Fibroblast of skin of right quadriceps (primary cell): ENCODE results near the gene GLP1R.

Source experiments
- DNase-seq: peaks from one replicate; pipeline ENCODE4 v3.0.0-alpha.2; 2013

The GLP1R gene

DNA sequence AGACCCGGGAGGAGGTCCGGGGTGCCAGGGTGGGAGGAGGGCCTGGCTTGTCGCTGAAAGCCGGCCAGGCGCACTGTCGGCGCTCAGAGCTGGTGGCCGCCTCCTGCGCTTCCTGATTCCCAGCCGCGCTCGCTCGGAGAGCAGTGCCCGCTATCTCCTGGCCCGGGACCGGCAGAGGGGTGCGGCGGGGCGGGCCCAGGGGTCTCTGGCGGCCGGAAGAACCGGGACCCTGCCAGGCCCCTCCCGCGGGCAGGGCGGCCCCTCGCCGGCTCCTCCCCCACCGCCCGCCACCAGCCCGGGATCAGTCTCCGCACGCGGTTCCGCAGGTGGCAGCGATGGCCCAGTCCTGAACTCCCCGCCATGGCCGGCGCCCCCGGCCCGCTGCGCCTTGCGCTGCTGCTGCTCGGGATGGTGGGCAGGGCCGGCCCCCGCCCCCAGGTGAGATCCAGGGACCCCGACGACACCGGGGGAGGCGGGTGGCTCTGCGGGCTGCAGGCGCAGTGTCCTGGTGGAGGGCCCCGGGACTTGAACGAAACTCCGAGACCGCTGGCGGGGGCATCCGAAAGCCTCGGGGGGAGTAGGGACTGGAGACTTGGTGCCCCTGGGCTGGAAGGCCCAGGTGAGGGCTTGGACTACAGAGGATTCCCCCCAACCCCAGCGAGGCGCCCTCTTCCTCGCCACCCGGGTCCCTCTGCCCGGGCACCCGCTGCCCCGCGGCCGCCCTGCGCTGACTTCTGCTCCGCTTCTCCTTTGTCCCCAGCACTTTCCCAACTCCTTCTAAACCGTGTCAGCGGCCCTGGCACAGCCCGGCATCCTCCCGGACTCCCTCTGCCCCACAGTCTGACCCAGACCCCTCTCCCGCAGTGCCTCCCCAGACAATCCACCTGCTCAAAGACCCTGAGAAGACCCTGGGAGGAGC, at the start of gene GLP1R:
Gene GLP1R (plus strand): TSS at position 301 of the 919 bp plus-strand sequence. CDS start 60 bp downstream, at position 361.
- DNase-seq, result no peak

DNA sequence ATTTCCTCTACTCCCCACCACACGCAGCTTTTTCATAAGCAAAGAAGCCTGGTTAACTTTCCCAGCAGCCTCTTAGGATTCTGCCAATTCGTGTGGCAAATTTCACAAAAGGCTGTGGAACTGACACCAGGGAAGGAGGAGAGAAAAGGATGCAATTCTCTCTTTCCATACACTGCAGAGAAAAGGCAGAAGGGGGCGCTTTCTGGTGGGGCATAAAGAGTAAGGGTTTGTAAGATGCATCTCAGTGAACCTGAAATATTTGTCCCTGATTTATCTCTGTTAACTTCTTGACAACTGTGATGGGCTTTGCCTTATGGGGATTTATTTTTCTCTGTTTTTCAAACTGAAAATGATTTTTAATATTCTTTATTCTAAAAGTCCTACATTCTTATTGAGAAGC, 45.5 kb upstream of the GLP1R start:
- no peak for DNase-seq

DNA sequence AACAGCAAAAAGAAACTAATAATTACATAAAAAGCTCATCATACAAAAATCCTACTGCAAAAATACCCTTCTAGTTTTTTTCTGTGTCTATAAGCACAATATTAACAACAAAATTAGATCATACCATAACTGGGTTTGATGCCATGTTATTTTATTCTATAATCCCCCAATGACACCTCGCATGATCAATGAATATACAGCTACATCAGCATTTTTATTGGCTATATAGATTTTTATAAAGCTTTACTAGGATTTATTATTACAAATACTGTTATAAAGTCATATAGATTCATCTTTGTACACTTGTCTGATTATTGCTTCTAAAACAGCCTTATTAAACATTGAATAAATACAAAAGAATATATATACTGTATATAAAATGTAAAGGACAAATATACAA, 45.1 kb upstream of the GLP1R start:
- DNase-seq, result no peak

DNA sequence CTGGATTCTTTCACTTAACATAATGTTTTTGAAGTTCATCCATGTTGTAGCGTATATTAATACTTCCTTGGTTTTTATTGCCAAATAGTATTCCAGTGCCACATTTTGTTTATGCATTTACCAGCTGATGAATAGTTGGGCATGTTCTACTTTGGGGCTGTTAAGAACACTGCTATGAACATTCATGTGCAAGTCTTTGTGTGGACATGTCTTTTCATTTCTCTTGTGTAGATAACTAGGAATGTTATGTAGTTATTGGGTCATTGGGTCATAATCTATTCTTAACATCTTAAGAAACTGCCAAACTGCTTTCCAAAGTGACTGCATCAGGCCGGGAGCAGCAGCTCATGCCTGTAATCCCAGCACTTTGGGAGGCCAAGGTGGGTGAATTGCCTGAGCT, 43.8 kb upstream of the GLP1R start:
- no peak for DNase-seq

DNA sequence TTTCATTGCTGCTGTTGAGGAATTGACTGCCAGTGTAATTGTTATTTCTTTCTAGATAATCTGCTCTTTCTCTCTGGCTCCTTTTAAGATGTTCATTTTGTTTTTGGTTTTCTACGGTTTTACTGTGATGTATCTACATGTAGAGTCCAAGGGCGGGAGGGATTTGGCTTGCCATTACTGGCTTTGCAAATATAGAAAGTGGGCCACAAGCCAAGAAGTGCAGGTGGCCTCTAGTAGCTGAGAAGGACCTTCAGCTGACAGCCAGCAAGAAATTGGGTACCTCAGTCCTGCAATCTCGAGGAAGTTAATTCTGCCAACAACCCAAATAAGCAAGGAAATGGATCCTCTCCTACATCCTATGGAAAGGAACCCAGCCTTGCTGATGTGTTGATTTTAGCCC, 42.8 kb upstream of the GLP1R start:
- no peak for DNase-seq

DNA sequence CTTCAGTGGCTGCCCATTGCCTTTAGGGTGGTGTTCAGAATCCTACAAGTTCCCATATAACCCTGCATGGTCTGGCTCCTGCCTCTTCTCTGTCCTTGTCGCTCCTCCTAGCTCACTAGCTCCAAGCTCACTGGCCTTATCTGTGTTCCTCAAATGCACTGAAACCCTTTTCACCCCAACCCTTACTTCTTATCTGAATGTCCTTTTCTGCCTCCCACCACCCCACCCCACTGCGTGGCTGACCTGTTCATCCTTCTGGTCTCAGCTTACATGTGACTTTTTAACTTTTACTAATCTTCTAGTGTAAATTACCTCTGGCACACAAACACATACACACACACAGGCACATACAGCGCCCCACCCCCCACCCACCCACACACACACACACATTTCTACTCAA, 41.0 kb upstream of the GLP1R start:
- DNase-seq, result no peak

DNA sequence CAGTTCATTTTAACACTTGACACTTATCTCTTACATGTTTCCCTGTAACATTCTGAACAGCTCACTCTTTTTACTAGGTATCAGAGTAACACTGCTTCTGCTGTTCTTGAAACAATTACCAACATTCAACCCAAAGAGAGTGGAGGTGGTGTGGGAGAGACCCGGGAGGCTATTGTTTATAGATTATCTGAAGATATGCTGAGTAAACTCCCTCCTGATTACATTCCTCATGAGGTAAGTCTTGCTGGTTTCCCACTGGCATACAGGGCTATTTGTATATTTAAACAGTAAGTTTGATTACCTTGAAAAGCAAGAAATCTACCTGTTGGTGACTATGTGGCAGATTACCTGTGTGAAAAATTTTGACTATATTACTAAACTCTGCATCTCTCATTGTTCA, 39.8 kb upstream of the GLP1R start:
- no peak for DNase-seq

DNA sequence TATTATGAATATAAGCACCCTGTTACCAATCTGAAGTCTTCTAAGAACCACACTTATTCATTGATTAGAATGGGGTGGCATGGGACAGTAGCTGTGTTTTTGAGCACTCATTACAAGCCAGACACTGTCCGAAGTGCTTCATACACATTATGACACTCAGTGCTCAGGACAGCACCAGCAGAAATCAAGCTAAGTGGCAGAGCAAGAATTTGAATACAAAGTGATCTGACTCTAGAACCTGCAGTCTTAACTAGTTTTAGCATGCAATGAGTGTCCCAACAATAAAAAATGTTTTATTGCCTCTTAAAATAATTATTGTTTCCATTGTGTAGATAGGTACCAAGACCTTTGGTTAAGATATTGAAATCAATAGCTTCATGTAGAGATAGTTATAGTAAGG, 39.1 kb upstream of the GLP1R start:
- no peak for DNase-seq

DNA sequence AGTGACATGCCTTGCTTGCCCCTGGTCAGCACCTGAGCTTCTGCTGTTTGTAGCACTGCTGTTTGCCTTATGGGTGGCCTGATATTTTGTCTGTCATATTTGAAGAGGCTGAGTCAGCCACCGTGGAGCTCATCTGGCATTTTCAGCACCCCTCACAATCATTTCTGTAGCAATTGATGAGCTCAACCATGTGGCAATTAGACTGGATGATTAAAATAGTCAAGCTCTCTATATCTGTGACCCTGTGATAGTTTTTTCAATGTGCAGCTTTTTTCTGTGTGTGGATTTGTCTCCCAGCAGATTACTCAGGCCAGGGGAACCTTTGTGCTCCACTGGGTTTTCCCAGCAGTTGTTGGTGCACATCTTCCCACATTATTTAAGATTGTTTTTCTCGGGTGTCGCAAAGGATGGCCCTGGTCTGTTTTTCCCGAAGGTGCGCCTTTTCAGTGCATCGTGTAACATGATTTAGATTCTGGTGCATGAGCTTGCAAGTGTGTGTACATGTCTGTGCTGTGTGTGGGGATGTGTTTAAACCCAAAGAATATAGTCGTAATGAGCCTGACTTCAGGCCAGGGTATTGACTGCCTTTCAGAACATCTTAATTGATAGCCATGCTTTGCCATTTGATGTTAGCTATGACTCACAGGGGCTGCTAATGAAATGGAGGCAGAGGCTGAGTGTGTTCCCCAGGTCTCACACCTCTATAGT, 31.6 kb upstream of the GLP1R start:
- no peak for DNase-seq

DNA sequence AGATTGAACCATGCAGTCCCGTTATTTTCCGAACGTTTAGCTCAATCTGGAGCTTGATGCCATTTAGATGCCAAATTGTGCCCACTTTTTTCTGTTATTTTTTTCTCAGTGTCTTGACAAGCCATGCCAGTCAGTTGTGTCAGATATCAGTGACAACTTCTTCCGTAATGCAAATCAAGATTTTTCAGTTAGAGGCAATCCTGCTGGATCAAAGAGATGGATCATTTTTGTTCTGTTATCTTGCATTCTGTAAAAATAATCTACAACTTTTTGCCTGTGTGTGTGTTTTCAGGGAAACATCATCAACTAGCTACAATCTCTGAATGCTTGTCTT, 31.1 kb upstream of the GLP1R start:
- DNase-seq, result no peak

DNA sequence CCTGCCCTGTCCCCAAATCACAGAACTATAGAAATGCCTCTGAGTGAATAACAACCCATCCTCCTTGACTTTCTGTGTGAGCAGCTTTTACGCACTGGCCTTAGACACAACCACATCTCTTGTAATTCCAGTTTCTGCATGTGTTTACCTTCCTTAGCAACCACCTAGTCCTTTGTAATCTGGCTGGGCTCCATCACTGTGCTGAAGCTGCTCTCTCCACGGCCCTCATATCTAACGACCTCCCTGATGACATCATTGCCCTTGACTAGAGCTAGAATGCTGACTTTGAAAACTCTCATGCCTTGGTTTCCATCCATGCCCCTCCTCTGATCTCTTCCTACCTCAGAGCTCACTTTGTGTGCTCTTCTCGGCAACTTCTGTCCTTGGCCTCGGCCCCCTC, 30.5 kb upstream of the GLP1R start:
- no peak for DNase-seq

DNA sequence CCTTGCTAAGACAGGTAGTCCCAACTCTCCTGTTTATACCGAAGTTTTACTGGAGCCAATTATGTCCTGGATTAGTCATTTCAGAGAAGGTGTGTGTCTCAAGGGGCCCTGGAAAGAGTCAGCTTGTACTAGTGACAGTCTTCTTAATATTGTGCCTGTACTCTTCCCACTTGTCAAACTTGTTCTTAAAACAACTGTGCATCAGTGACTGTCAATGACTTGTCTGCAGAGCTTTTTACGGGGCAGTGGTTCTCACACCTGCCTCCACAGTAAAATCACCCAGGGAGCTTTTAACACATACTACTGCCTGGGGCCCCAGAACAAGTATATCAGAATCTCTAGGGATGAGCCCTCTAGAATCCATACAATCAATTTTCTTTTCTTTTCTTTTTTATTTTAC, 28.4 kb upstream of the GLP1R start:
- no peak for DNase-seq

DNA sequence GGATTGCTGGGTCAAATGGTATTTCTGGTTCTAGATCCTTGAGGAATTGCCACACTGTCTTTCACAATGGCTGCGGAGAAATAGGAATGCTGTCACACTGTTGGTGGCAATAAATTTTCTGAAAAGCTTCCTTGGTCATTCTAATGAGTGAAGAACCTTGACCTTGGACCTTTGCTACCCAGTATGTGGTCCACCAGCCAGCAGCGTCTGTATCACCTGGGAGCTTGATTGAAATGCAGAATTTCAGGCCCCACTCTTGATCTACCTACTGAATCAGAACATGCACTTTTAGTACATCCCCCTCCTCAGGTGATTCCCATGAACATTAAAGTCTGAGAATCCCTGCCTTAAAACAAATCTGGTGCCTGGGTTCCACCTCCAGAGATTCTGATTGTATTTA, 27.5 kb upstream of the GLP1R start:
- no peak for DNase-seq

DNA sequence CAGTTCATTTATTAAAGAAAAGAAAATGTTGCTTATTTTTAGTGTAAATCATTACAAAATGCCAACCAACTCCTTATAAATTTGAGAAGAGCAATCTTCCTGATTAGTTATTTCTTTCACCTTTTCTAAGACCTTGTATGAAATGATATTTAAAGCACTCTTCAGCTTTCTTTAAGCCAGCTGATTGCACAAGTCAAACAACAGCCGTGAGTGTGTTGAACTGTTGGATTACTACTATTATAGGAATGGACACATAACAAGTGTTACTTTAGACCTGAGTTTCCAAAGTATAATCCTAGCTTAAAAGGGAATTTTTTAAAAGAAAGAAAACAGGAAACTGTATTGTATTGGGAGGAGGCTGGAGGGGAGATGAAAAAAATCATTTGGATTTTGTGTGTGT, 26.8 kb upstream of the GLP1R start:
- no peak for DNase-seq

DNA sequence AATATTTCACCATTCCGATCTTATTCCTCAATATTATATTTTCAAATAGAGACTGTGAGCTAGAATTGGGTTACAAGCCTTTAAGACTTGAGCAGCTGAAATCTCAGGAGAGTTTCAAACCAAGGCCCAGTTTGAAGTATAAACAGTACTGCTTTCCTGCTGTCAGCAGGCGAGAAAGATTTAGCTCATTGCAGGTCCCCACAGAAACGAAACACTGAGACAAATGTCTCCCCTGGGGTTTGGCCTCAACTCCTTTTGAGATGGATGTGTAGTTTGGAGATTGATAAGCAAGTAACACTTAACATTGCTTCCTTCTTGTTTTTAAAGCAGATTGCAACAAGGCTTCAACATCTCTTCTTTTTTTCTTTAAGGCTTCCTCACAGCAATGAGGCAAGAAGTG, 22.4 kb upstream of the GLP1R start:
- DNase-seq, result no peak

DNA sequence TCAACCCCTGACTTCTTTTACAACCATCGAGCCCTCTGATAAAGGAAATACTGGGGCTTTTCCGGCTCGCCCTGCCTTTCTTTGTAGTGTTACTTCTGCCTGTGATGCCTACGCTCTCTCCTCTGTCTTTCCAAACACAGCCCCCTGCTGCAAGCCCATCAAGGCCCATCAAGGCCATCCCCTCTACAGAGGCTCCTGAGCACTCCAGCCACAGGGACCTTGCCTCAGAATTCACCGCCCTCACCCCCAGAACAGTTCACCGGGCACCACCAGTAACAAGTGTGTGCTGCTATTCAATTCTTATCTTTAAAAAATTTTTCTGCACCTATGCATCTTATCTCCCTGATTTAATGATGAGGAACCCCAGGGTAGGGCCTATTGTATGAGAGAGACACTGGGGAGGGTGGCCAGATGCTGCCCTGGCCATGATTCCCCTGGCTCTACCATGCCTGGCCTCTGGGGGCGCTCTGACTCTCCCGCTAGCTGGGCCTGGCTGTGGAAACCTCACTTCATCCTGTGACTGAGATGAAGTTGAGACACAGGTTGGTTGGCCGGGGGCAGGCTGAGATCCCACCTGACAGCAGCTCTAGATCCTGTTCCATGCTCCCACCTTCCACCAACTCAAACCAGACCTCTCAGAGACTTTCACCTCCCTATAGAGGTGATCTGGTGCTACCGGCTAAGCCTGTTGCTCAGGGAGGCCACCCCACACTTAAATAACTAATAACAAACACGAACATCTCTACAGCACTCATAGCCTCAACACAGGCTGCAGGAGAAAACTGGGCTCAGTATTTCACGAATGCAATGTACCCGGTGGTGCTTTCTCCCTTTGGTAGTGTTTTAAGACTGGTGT, 19.2 kb upstream of the GLP1R start:
- no peak for DNase-seq

DNA sequence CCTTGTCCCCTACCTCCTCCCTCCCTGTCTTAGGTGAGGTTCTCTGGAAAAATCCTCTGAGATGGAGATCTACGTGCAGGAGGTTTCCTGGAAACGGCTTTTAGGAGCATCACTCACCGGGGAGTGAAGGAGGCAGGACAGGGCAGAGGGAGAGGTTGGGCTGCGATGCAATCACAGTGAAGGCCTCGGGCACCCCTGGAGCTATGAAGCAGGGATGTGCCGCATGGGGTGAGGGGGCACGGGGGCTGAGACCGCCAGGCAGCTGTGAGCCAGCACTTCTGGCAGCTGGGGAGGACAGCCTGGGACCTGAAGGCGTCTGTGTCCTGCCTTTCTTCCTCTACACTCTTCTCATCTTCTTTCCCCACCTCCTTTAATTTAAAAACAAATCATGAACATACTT, 12.9 kb upstream of the GLP1R start:
- DNase-seq, result no peak

DNA sequence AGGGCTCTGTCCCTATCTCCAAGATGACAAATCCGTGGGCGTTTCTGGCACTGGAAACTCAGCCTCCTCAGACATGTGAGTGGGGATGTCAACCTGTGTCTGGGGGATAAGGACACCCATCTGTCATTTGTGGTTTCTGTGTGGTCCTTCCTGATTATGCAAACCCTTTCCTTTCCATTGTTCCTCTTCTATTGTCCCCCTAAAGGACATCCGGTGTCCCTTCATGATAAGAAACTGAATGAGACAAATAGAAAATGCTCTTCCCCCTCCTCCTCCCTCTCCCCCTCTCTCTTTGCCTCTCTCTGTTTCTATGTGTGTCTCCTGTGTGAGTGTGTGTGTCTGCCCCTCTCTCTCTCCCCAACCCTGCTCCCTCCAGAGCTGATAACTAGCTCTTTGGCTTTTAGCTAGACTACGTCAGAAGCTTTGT, 11.5 kb upstream of the GLP1R start:
- no peak for DNase-seq

DNA sequence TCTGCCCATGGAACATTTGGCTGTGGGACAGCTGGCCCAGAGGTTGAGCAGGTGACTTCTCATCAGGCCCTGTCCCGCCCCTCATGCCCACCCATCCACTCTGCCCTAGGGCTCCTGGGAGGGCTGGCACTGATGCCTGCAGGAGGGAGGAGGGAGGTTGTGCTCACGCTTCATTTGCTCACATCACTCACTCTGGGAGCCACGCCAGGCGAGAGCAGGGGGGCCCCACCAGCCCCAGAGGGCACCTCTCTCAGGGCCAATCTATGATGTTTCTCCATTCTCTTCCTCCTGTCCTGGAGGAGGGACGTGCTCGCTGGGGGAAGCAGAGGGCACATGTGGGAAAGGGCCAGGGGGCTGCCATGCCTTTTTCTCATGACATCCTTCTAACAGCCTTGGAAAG, 10.9 kb upstream of the GLP1R start:
- DNase-seq, result no peak

DNA sequence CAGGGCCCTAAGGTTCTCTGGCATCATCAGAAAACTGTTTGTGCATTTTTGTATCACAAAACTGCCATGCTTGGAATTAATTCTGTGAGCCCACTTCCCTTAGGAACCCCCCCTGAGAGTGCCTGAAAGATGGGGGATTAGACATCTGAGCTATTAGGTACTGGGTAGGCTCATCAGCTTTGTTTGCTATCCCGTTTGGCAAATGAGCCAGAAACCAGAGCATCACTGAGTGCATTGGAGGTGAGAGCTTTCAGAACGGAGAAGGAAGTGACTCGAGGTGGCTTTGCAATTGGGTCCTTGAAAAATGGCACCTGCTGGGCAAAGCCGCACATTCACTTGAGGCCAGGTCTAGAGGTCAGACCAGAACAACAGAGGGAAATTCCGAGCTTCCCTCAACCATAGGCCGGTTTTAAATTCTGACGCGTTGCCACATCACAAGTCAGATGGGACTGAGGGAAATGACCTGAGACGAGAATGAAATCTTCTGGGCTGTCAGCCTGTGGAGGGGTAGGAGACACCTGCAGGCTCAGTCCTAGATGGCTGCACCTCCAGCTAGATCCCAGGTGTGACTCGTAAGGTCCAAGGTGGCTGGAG, 8.4 kb upstream of the GLP1R start:
- DNase-seq, result no peak

DNA sequence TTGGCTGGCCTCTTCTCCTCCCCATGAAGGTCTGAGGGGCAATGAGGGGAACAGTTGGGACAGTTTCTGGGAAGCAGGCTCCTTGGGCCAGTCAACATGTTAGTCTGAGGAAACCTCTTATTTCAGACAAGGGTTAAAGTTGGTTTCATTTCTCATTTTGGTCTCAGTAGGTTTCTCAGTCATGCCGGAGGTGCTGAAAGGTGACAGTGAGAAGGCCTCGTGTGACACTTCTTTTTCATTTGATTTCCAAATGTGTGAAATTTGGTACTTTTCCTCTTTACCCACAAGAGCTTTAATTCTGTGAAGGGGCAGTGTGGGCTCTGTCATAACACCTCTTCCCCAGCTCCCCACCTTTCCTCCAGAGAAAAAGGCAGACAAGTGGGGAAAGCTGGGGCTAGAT, 7.5 kb upstream of the GLP1R start:
- no peak for DNase-seq

DNA sequence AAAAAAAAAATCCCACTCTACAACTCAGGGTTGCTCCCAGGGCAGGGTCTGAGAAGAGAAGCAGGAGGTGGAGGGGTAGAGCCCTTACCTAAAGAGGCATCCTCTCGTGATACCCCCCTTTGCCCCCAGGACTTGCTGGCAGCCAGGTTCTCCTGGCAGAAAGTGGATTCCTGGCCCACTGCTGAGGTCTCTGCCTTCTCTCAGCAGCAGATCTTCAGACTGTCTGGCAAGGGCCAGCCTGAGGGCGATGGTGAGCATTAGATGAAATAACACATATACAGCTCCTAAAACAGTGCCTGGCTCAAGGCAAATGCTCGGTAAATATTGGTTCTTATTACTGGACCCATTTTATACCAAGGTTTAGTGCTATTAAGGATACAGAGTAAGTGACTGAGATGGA, 4.8 kb upstream of the GLP1R start:
- no peak for DNase-seq

DNA sequence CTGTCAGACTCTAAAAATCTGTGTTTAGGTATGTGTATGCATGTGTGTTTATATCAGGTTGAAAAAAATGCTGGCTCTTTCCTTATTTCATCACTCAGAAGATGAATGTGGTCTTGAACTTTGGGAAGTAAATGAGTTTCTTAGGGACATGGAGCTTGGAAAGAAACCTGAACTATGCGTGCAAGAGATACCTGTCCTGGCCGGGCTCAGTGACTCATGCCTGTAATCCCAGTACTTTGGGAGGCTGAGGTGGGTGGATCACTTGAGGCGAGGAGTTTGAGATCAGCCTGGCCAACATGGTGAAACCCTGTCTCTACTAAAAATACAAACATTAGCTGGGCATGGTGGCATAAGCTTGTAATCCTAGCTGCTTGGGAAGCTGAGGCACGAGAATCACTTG, 4.4 kb upstream of the GLP1R start:
- DNase-seq, result no peak
